HL-60/S4 (cell line): ENCODE measurements around the gene CNTROB.

ENCODE experiments used
- in situ Hi-C: fragments of 300-500 bp; cut with MboI; formaldehyde crosslinking; loops from 2 replicates; pipeline ENCODE4 v1.14.3; 2022; ENCODE audit warnings: low sequenced_read_pairs

Gene CNTROB

DNA sequence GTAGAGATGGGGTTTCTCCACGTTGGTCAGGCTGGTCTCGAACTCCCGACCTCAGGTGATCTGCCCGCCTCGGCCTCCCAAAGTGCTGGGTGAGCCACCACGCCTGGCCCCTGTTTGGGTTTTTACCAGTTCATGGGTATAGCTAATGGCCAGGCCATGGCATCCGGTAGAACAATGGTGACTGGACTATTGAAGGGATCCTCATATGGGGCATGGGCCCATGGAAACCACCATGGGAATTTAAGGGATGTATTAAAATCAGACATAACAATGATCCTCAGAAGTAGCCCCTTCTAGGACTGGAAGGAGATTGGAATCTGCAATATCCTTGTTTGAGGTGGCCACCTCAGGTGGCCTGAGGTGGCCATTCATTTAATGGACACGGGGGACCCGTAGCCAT, 52.9 kb downstream of the CNTROB start:
- in situ Hi-C loops, result no loop called here

DNA sequence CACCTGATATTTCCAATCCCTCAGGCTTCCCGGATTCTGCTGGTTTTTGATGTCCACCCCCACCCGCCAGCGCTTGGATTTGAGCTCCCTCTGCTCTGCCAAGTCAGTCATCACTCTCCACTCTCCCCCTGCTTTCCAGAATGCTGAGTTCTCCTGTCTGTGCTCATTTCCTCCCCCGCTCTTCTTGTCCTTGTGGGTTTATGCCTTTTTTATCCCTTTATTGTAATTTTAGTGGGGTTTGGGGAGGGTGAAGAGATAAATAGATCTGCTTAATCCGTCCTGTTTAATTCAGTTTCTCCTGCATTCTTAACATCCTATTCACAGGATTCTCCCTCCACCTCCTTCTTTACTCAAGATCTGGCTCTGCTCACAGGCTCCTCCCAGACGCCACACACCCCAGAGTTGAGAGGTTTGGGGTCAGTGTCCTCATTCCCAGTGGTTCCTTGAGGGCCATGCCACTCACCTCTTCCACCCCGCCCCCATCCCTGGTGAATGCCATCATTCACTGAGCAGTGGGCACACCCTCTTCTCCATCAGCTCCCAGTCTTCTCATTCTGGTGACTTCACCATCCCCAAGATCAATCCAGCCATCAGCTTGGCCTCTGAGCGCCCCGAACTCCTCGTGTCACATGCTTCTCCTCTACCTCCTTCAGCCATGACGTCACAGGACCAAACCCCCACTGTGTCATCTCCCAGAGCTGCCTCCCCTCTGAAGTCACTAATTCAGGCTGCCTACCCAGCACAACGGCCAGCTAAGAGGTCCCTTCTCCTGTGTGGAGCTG, 55.3 kb downstream of the CNTROB start:
- in situ Hi-C loops, result no loop called here

- in situ Hi-C loops, result no loop called here
These were observed 56.8 kb downstream of the CNTROB start for GRCh38 chr17:7988750-7989178.

DNA sequence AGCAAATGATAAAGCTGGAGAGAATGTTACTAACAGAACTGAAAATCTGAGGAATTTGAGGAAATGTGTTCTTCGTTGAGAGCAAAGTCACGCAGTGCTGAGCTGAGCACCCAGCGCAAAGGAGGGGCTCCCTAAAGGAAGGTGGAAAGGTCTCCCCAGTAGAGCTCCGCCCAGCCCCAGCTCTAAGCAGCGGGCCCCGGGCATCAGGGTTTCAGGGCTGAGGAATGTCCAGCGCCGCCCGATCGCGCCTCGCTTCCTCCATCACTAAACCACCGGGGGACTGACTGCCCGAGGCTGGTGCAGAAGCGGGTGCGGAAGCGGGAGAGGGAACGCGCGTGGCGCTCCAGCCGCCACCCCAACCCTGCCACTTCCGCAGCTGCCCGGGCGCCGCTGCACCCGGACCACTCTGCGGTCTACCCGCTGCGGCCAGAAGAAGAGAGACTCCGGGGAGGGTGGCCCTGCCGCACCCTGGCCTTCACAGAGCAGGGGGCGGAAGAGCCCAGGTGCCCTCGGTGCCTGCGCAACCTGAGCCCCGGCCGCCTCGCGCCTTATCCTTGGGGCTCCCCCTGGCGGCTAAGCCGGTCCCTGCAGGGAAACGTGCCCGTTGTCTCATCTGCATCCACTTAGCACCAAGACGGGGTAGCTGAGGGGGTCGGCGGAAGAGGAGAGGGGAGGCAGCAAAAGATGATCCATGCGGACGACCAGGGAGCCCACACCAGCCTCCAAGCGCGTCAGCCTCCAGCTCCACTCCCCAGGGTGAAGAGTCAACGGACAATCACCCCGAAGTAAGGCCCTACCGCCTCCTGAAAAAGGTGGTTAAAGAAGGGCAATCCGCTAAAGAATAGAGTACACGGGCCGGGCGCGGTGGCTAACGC, 58.0 kb downstream of the CNTROB start:
- in situ Hi-C loops, result no loop called here

- in situ Hi-C loops, result no loop called here
These were observed 60.5 kb downstream of the CNTROB start for GRCh38 chr17:7992516-7992915.

GRCh38 chr17:7992924-7993323, 60.9 kb downstream of the CNTROB start:
- in situ Hi-C loops, result no loop called here

DNA sequence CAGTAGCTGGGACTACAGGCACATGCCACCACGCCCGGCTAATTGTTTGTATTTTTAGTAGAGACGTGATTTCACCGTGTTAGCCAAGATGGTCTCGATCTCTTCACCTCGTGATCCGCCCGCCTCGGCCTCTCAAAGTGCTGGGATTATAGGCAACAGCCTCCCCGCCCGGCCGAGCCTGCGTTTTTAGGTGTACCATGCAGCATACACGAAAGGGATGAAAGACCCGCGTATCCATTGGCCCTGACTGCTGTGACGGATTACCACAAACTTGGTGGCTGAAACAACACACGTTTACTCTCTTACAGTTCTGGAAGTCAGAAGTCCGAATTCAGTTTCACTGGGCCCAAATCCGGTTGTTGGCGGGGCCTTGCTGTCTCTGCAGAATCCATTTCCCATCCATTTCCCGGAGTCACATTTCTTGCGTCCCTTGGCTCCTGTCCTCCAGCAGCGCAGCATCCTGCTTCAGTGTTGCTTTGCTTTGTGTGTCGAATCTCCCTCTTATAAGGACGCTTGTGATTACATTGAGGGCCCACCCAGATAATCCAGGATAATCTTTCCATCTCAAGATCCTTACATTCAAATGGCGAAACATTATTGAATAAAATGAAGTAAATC, 62.1 kb downstream of the CNTROB start:
- in situ Hi-C loops, result no loop called here

DNA sequence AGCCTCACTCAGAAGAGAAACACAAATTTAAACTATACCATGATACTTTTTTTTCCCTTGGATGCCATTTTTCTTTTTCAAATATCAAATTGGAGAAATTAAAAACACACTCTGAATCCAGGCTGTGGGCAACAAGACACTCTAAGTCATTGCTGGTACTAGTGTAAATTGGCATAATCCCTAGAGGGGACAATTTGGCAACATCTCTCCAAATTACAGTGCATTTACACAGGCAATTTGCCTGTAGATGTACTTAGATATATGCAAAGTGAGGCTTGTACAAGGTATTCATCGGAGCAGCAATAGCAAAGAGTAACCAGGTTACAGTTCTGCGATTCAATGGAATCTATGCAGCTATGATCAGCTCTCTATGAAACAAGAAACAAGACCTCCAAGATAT, 63.7 kb downstream of the CNTROB start:
- in situ Hi-C loops, result no loop called here

DNA sequence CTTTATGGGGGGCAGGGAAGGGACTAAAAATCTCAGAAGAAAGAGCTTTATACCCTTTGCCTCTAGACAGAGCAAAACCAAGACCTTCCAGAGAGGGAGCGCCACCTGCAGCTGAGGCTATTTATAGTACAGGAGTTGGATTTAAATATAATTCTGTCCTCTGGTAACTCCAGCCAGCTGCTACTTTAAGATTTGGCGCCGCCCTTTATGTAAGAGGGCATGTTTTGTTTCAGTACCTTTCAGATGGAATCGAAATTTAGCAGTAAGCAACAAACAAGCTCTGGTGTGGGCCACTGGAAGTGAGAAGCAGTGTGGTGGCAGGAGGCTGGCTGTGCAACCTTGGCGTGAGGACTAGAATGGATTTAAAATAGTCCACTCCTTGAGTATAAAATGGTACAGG, 65.2 kb downstream of the CNTROB start:
- in situ Hi-C loops, result no loop called here
